Esophagus squamous epithelium (tissue), 4 donors: ENCODE measurements around the gene ZSCAN9.

Experiments used
- CTCF ChIP-seq, 6 experiments: fragments of 450-650 bp in 4 of 6; fragments of 200-600 bp in 2 of 6; sonication (generic) in 2 of 6; IDR thresholded peaks; one replicate each; pipeline ENCODE4 v1.5.1; 2016 to 2019; ENCODE audit warnings: antibody characterized with exemption in 6 of 6, mild to moderate bottlenecking in 4 of 6, moderate library complexity in 4 of 6
- POLR2A ChIP-seq, 4 donors: fragments of 450-650 bp; IDR thresholded peaks; one replicate each; pipeline ENCODE4 v1.6.1; 2017; ENCODE audit warnings: antibody characterized with exemption in 4 of 4, mild to moderate bottlenecking in 4 of 4, moderate library complexity in 3 of 4

DNA sequence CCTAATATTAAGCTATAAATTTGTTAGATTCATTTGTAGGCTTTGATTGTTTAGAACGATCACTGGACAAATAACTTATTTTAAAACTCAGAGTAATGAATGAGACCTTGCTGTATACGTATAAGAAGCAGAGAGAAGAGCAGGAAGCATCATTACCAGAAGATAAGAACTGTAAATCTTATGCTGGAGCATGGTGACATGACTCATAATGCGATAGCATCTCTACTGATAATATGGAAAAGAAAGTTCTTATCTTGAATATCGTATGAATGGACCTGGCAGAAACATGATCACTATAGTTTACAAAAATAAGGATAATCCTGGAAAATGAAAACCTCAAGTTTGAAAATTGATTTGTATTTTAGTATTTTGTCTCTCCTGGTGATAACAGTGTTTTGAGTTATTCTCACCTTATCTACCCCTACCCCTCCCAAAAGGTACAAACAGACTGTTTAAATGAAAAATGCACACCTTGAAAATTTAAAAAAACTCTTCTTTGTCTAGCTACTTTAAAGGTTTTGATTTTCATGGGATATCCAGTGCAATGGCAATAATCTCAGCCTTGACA, 39.8 kb downstream of the ZSCAN9 start:
- TF ChIP-seq POLR2A (IDR thresholded peaks at IDR 0.05) (no peak), CTCF (IDR thresholded peaks at IDR 0.05) (no peak)
